Nephron (organoid): Measurements from ENCODE around the gene PPT1.

Experiments
- H3K27ac Mint-ChIP-seq, 3 experiments: 2 replicates each; pipeline ENCODE4 v1.8.0; 2020; ENCODE audit warnings: mixed read lengths in 3 of 3, mild to moderate bottlenecking in 2 of 3, moderate library complexity in 1 of 3
- H3K27me3 Mint-ChIP-seq: 2 replicates; pipeline ENCODE4 v1.8.0; 2021; ENCODE audit warnings: low read depth, mild to moderate bottlenecking, moderate library complexity, mixed read lengths
- H3K36me3 Mint-ChIP-seq: 2 replicates; pipeline ENCODE4 v1.8.0; 2020; ENCODE audit warnings: low read depth, mixed read lengths
- H3K4me1 Mint-ChIP-seq: 2 replicates; pipeline ENCODE4 v1.8.0; 2020; ENCODE audit warnings: mixed read lengths
- H3K4me3 Mint-ChIP-seq, 3 experiments: 2 replicates each; pipeline ENCODE4 v1.8.0; 2020; ENCODE audit warnings: mild to moderate bottlenecking in 3 of 3, mixed read lengths in 3 of 3, moderate library complexity in 2 of 3
- H3K9me3 Mint-ChIP-seq: 2 replicates; pipeline ENCODE4 v1.8.0; 2020; ENCODE audit warnings: mixed read lengths
- TF ChIP-seq, protein P1 (sequence below), 3 experiments: fragments of 200-600 bp; sonication (generic); IDR thresholded peaks; one replicate each; pipeline ENCODE4 v1.5.0; 2021; ENCODE audit warnings: antibody characterized with exemption in 3 of 3; ENCODE audit not compliant: unreplicated experiment in 3 of 3

The PPT1 gene

GRCh38 chr1:40036574-40036973 lies 60.5 kb downstream of the PPT1 start:
- Mint-ChIP-seq H3K4me3 (peak overlapping the region in 2 of 3 experiments; percentile 57 to 73), H3K36me3 (no peaks in the 10 kb centered on the region), H3K4me1 (peaks cover 49% of the 10 kb centered on the region), H3K9me3 (no peaks in the 10 kb centered on the region), H3K27me3 (no peaks in the 10 kb centered on the region), H3K27ac (peak overlapping the region in 2 of 3 experiments; percentile 74 to 80)
- TF ChIP-seq, protein P1, sequence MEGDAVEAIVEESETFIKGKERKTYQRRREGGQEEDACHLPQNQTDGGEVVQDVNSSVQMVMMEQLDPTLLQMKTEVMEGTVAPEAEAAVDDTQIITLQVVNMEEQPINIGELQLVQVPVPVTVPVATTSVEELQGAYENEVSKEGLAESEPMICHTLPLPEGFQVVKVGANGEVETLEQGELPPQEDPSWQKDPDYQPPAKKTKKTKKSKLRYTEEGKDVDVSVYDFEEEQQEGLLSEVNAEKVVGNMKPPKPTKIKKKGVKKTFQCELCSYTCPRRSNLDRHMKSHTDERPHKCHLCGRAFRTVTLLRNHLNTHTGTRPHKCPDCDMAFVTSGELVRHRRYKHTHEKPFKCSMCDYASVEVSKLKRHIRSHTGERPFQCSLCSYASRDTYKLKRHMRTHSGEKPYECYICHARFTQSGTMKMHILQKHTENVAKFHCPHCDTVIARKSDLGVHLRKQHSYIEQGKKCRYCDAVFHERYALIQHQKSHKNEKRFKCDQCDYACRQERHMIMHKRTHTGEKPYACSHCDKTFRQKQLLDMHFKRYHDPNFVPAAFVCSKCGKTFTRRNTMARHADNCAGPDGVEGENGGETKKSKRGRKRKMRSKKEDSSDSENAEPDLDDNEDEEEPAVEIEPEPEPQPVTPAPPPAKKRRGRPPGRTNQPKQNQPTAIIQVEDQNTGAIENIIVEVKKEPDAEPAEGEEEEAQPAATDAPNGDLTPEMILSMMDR (IDR thresholded peaks at IDR 0.05; ENCODE audit: unreplicated experiment in 3 of 3), result no peak

DNA sequence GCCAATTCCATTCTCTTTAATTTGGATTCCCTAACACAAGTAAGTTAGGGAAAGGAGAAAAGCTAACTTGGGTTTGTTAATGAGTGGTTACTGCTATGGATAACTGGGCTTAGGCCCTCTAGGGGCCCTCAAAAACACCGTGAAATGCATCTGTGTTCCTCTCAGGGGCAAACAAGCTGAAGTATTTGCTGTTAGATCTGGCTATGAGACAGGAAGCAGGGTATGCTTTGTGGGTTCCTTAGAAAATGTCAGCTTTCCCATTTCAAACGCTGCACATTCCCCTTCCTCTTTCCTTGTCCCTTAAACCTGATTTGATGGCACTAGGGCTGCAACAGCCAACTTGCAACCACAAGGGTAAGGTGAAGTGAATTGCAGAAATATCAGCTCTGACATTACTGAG lies 62.2 kb downstream of the PPT1 start:
- H3K27ac Mint-ChIP-seq, result no peak overlapping the region
- no peaks in the 10 kb centered on the region for H3K9me3 Mint-ChIP-seq
- H3K27me3 Mint-ChIP-seq, result no peaks in the 10 kb centered on the region
- no peaks in the 10 kb centered on the region for H3K36me3 Mint-ChIP-seq
- peaks cover 39% of the 10 kb centered on the region for H3K4me1 Mint-ChIP-seq
- H3K4me3 Mint-ChIP-seq, result no peak overlapping the region
- TF ChIP-seq, protein P1 (IDR thresholded peaks at IDR 0.05; ENCODE audit: unreplicated experiment in 3 of 3), result no peak

- Mint-ChIP-seq H3K27me3 (no peaks in the 10 kb centered on the region), H3K4me1 (peaks cover 21% of the 10 kb centered on the region), H3K36me3 (no peaks in the 10 kb centered on the region), H3K4me3 (no peak overlapping the region), H3K27ac (peak overlapping the region in 2 of 3 experiments; percentile 1 to 32), H3K9me3 (no peaks in the 10 kb centered on the region)
- TF ChIP-seq, protein P1 (IDR thresholded peaks at IDR 0.05; ENCODE audit: unreplicated experiment in 3 of 3), result peak; percentile 71 to 76 (median 73)
Measured at GRCh38 chr1:40032240-40032891, 64.7 kb downstream of the PPT1 start.

DNA sequence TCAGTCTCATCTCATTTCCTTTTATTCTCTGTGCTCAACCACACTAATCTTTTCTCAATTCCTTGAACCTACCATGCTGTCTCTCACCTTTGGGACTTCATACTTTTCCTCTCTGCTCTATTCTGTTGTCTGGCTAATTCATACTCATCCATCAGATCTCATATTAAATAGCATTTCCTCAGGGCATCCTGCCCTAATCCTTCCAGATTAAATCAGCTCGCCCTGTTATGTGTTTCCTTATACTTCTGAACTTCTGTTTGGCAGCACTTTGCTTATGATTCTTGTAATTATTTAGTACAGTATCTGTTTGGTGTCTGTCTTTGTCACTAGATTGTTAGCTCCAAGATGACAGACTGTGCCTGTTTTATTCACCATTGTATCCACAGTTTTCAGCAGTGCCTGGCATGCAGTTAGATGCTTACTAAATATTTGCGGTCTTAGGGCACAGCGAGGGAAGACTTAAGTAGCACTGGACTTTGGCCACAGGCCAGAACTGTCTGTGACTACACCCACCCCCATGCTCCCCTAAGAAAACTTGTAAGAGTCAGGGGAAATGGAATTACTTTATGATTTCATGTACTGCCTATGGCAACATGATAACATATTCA lies 66.4 kb downstream of the PPT1 start:
- peaks cover 11% of the 10 kb centered on the region for H3K4me1 Mint-ChIP-seq
- H3K9me3 Mint-ChIP-seq, result peaks cover 3% of the 10 kb centered on the region
- H3K27ac Mint-ChIP-seq, result no peak overlapping the region
- TF ChIP-seq, protein P1 (IDR thresholded peaks at IDR 0.05; ENCODE audit: unreplicated experiment in 3 of 3), result no peak
- peaks cover 3% of the 10 kb centered on the region for H3K27me3 Mint-ChIP-seq
- no peaks in the 10 kb centered on the region for H3K36me3 Mint-ChIP-seq
- H3K4me3 Mint-ChIP-seq, result no peak overlapping the region

GRCh38 chr1:40029608-40030007 lies 67.4 kb downstream of the PPT1 start:
- TF ChIP-seq, protein P1 (IDR thresholded peaks at IDR 0.05; ENCODE audit: unreplicated experiment in 3 of 3), result no peak
- H3K4me1 Mint-ChIP-seq, result peaks cover 11% of the 10 kb centered on the region
- H3K27ac Mint-ChIP-seq, result no peak overlapping the region
- no peak overlapping the region for H3K4me3 Mint-ChIP-seq
- H3K27me3 Mint-ChIP-seq, result peaks cover 3% of the 10 kb centered on the region
- H3K36me3 Mint-ChIP-seq, result no peaks in the 10 kb centered on the region
- H3K9me3 Mint-ChIP-seq, result peaks cover 3% of the 10 kb centered on the region

GRCh38 chr1:40027647-40028046 lies 69.4 kb downstream of the PPT1 start:
- no peaks in the 10 kb centered on the region for H3K36me3 Mint-ChIP-seq
- peaks cover 8% of the 10 kb centered on the region for H3K9me3 Mint-ChIP-seq
- no peak overlapping the region for H3K4me3 Mint-ChIP-seq
- peaks cover 5% of the 10 kb centered on the region for H3K4me1 Mint-ChIP-seq
- peaks cover 9% of the 10 kb centered on the region for H3K27me3 Mint-ChIP-seq
- TF ChIP-seq, protein P1 (IDR thresholded peaks at IDR 0.05; ENCODE audit: unreplicated experiment in 3 of 3), result no peak
- H3K27ac Mint-ChIP-seq, result no peak overlapping the region
